Measurements from ENCODE around the gene TLL2.

- TF ChIP-seq CTCF (IDR thresholded peaks at IDR 0.05) = no peak
- TF ChIP-seq POLR2A (IDR thresholded peaks at IDR 0.05) = no peak
- TF ChIP-seq EP300 (IDR thresholded peaks at IDR 0.05) = no peak
- no peak for TF ChIP-seq POLR2AphosphoS5 (IDR thresholded peaks at IDR 0.05)
Observed at GRCh38 chr10:96548589-96548988, 34.9 kb upstream of the TLL2 start.

Data from gastroesophageal sphincter (tissue), 3 donors.